Measurements from ENCODE around the gene DNAJC22. TPM values are rescaled to one million over a fixed set of nuclear protein-coding genes. Genes with fewer than 3 reads are reported as not detected.

DNAJC22 gene
- total and polyA plus RNA-seq, 2 of the 13 experiments (the other 11 are each of a cell fraction or from before 2014, with no cell fraction given) = 25.2 to 31.7 TPM

GRCh38 chr12:49366652-49367380 lies 20.1 kb downstream of the DNAJC22 start (continued):
- TF ChIP-seq PLRG1 (conservative IDR thresholded peaks at IDR 0.05) = no peak
- no peak for TF ChIP-seq MZF1 (CRISPR knock-in tag; IDR thresholded peaks at IDR 0.05; ENCODE audit: borderline replicate concordance)
- TF ChIP-seq ZBTB7A (CRISPR knock-in tag; IDR thresholded peaks at IDR 0.05) = no peak; the same call in 1 of the 2 replicates
- peak; percentile 66; the same call in 1 of the 2 replicates for TF ChIP-seq GLI4 (CRISPR knock-in tag; IDR thresholded peaks at IDR 0.05; ENCODE audit: borderline replicate concordance)
- no peak for TF ChIP-seq GPBP1L1 (CRISPR knock-in tag; IDR thresholded peaks at IDR 0.05)
- TF ChIP-seq ZBTB25 (CRISPR knock-in tag; IDR thresholded peaks at IDR 0.05) = peak; percentile 61; the same call in 1 of the 2 replicates
- TF ChIP-seq ZNF710 (CRISPR knock-in tag; IDR thresholded peaks at IDR 0.05; ENCODE audit: borderline replicate concordance) = peak; percentile 18; the same call in 1 of the 2 replicates
- peak; percentile 35 for TF ChIP-seq ETV5 (CRISPR knock-in tag; IDR thresholded peaks at IDR 0.05; ENCODE audit: borderline replicate concordance)
- peak; percentile 64; the same call in 1 of the 2 replicates for TF ChIP-seq TAF1 (CRISPR knock-in tag; IDR thresholded peaks at IDR 0.05)
- peak; percentile 73; the same call in 1 of the 2 replicates for TF ChIP-seq SIN3A (IDR thresholded peaks at IDR 0.05; ENCODE audit: borderline replicate concordance, low read depth, low read length)
- TF ChIP-seq MAFG (CRISPR knock-in tag; IDR thresholded peaks at IDR 0.05) = no peak
- TF ChIP-seq ZNF451 (CRISPR knock-in tag; IDR thresholded peaks at IDR 0.05) = peak; percentile 91
- peak; percentile 67 for TF ChIP-seq BRD4 (CRISPR knock-in tag; IDR thresholded peaks at IDR 0.05)
- no peak for TF ChIP-seq FIP1L1 (IDR thresholded peaks at IDR 0.05; ENCODE audit: borderline replicate concordance, insufficient read depth, low read depth, low read length)
- no peak for TF ChIP-seq TBL1XR1 (IDR thresholded peaks at IDR 0.05; ENCODE audit: borderline replicate concordance, low read length, partially characterized antibody)
- TF ChIP-seq ZBTB43 (CRISPR knock-in tag; conservative IDR thresholded peaks at IDR 0.05) = 0 out of 2 replicates have a peak, but pooled peaks have one; percentile 16
- no peak for TF ChIP-seq RFX3 (CRISPR knock-in tag; IDR thresholded peaks at IDR 0.05)
- TF ChIP-seq ZSCAN25 (CRISPR knock-in tag; IDR thresholded peaks at IDR 0.05) = no peak; the same call in 1 of the 2 replicates
- TF ChIP-seq AKAP8 (CRISPR knock-in tag; IDR thresholded peaks at IDR 0.05) = no peak; the same call in 1 of the 2 replicates
- no peak for TF ChIP-seq ZNF224 (CRISPR knock-in tag; IDR thresholded peaks at IDR 0.05)
- TF ChIP-seq PCBP1 (IDR thresholded peaks at IDR 0.05; ENCODE audit: borderline replicate concordance, low read depth, low read length) = 0 out of 2 replicates have a peak, but pooled peaks have one; percentile 25
- no peak for TF ChIP-seq ZNF746 (CRISPR knock-in tag; IDR thresholded peaks at IDR 0.05)
- no peak for TF ChIP-seq HNRNPUL1 (IDR thresholded peaks at IDR 0.05; ENCODE audit: low read depth, low read length)
- TF ChIP-seq ADNP (CRISPR knock-in tag; IDR thresholded peaks at IDR 0.05) = no peak
- no peak for TF ChIP-seq ZNF766 (CRISPR knock-in tag; IDR thresholded peaks at IDR 0.05; ENCODE audit: borderline replicate concordance)
